ENCODE measurements around the gene HYAL3. TPM values are rescaled to one million over a fixed set of nuclear protein-coding genes. Genes with fewer than 3 reads are reported as not detected.

Gene HYAL3
- total and polyA plus RNA-seq, 2 of the 13 experiments (the other 11 are each of a cell fraction or from before 2014, with no cell fraction given), result 5.5 to 10.4 TPM

GRCh38 chr3:50321336-50322114 is 22.3 kb upstream of the HYAL3 start (continued):
- peak; percentile 39 for TF ChIP-seq ZNF687 (CRISPR knock-in tag; IDR thresholded peaks at IDR 0.05)
- no peak for TF ChIP-seq MTA3 (CRISPR knock-in tag; IDR thresholded peaks at IDR 0.05)
- TF ChIP-seq KLF13 (CRISPR knock-in tag; IDR thresholded peaks at IDR 0.05), result no peak
- peak; percentile 67 for TF ChIP-seq ZNF781 (CRISPR knock-in tag; IDR thresholded peaks at IDR 0.05; ENCODE audit: borderline replicate concordance, not compliant biosample characterization)
- no peak for TF ChIP-seq ZNF256 (CRISPR knock-in tag; conservative IDR thresholded peaks at IDR 0.05)
- TF ChIP-seq ZSCAN25 (CRISPR knock-in tag; IDR thresholded peaks at IDR 0.05), result no peak
- no peak for TF ChIP-seq ZBTB42 (CRISPR knock-in tag; IDR thresholded peaks at IDR 0.05)
- no peak for TF ChIP-seq ZNF678 (CRISPR knock-in tag; IDR thresholded peaks at IDR 0.05)
- no peak for TF ChIP-seq HOXA7 (CRISPR knock-in tag; IDR thresholded peaks at IDR 0.05)
- no peak for TF ChIP-seq ZFP37 (CRISPR knock-in tag; IDR thresholded peaks at IDR 0.05; ENCODE audit: borderline replicate concordance)
- TF ChIP-seq CHD4 (IDR thresholded peaks at IDR 0.05; ENCODE audit: borderline replicate concordance, low read length), result no peak; the same call in 1 of the 2 replicates
- TF ChIP-seq RFX3 (CRISPR knock-in tag; IDR thresholded peaks at IDR 0.05), result no peak
- TF ChIP-seq CREB1 (IDR thresholded peaks at IDR 0.05), result no peak
- peak; percentile 56; the same call in 1 of the 2 replicates for TF ChIP-seq CREB1 (CRISPR knock-in tag; IDR thresholded peaks at IDR 0.05)
- no peak for TF ChIP-seq SNAPC5 (CRISPR knock-in tag; IDR thresholded peaks at IDR 0.05; ENCODE audit: borderline replicate concordance)
- TF ChIP-seq, protein P1, sequence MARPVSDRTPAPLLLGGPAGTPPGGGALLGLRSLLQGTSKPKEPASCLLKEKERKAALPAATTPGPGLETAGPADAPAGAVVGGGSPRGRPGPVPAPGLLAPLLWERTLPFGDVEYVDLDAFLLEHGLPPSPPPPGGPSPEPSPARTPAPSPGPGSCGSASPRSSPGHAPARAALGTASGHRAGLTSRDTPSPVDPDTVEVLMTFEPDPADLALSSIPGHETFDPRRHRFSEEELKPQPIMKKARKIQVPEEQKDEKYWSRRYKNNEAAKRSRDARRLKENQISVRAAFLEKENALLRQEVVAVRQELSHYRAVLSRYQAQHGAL (CRISPR knock-in tag; IDR thresholded peaks at IDR 0.05; ENCODE audit: not compliant biosample characterization), result no peak
- TF ChIP-seq, protein P2, sequence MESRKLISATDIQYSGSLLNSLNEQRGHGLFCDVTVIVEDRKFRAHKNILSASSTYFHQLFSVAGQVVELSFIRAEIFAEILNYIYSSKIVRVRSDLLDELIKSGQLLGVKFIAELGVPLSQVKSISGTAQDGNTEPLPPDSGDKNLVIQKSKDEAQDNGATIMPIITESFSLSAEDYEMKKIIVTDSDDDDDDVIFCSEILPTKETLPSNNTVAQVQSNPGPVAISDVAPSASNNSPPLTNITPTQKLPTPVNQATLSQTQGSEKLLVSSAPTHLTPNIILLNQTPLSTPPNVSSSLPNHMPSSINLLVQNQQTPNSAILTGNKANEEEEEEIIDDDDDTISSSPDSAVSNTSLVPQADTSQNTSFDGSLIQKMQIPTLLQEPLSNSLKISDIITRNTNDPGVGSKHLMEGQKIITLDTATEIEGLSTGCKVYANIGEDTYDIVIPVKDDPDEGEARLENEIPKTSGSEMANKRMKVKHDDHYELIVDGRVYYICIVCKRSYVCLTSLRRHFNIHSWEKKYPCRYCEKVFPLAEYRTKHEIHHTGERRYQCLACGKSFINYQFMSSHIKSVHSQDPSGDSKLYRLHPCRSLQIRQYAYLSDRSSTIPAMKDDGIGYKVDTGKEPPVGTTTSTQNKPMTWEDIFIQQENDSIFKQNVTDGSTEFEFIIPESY (CRISPR knock-in tag; IDR thresholded peaks at IDR 0.05), result no peak
- peak; percentile 66 for TF ChIP-seq MED1 (CRISPR knock-in tag; IDR thresholded peaks at IDR 0.05)
- no peak for TF ChIP-seq SUZ12 (IDR thresholded peaks at IDR 0.05; ENCODE audit: low read depth, low read length)
- no peak for TF ChIP-seq MAFF (IDR thresholded peaks at IDR 0.05; ENCODE audit: low read depth, low read length)
- no peak for TF ChIP-seq ZNF570 (CRISPR knock-in tag; IDR thresholded peaks at IDR 0.05; ENCODE audit: borderline replicate concordance)
- TF ChIP-seq, protein P3, sequence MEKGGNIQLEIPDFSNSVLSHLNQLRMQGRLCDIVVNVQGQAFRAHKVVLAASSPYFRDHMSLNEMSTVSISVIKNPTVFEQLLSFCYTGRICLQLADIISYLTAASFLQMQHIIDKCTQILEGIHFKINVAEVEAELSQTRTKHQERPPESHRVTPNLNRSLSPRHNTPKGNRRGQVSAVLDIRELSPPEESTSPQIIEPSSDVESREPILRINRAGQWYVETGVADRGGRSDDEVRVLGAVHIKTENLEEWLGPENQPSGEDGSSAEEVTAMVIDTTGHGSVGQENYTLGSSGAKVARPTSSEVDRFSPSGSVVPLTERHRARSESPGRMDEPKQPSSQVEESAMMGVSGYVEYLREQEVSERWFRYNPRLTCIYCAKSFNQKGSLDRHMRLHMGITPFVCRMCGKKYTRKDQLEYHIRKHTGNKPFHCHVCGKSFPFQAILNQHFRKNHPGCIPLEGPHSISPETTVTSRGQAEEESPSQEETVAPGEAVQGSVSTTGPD (CRISPR knock-in tag; IDR thresholded peaks at IDR 0.05), result no peak
